ENCODE measurements around the gene DLG4.
"Not testable (repeated sequence)": the region's sequence is repeated elsewhere in the genome, so short reads cannot be mapped to it uniquely, and the experiment has no call there.

The DLG4 gene

GRCh38 chr17:7248796-7249195 is 29.2 kb upstream of the DLG4 start:
- DNase-seq: no peak

- no peak for DNase-seq
Observed at GRCh38 chr17:7246779-7247178, 27.1 kb upstream of the DLG4 start.

- not testable (repeated sequence) for DNase-seq
Observed at GRCh38 chr17:7243838-7244237, 24.2 kb upstream of the DLG4 start.

GRCh38 chr17:7243453-7243729 is 23.8 kb upstream of the DLG4 start:
- DNase-seq: no peak

GRCh38 chr17:7242717-7243452 is 23.2 kb upstream of the DLG4 start:
- DNase-seq: peak; percentile 96

- DNase-seq: peak; percentile 92
Observed at GRCh38 chr17:7241783-7242716, 22.4 kb upstream of the DLG4 start, which contains the start of gene GABARAP. Gene GABARAP (minus strand): TSS chr17:7242449. CDS start chr17:7242330, 119 bp downstream.

- no peak for DNase-seq
Observed at GRCh38 chr17:7241090-7241733, 21.6 kb upstream of the DLG4 start.

GRCh38 chr17:7240375-7240774 is 20.7 kb upstream of the DLG4 start:
- DNase-seq: no peak

GRCh38 chr17:7239091-7240027 is 19.7 kb upstream of the DLG4 start, which contains the start of gene PHF23:
Gene PHF23 (minus strand): TSS chr17:7239457. CDS start chr17:7239279, 178 bp downstream.
- DNase-seq: peak; percentile 100

- peak; percentile 32 for DNase-seq
Observed at GRCh38 chr17:7238420-7239090, 18.9 kb upstream of the DLG4 start.

GRCh38 chr17:7237761-7238419 is 18.3 kb upstream of the DLG4 start:
- DNase-seq: peak; percentile 82

- no peak for DNase-seq
Observed at GRCh38 chr17:7237266-7237760, 17.7 kb upstream of the DLG4 start.

GRCh38 chr17:7236808-7237207 is 17.2 kb upstream of the DLG4 start:
- DNase-seq: no peak

GRCh38 chr17:7235693-7236665 is 16.3 kb upstream of the DLG4 start:
- DNase-seq: peak; percentile 49

GRCh38 chr17:7234083-7234951 is 14.7 kb upstream of the DLG4 start, which contains the start of gene DVL2:
Gene DVL2 (minus strand): TSS chr17:7234517. CDS start chr17:7234262, 255 bp downstream.
- DNase-seq: peak; percentile 95

- DNase-seq: peak; percentile 61
Observed at GRCh38 chr17:7233701-7234082, 14.1 kb upstream of the DLG4 start.

GRCh38 chr17:7232114-7232513 is 12.5 kb upstream of the DLG4 start:
- DNase-seq: no peak

- no peak for DNase-seq
Observed at GRCh38 chr17:7229504-7229903, 9.9 kb upstream of the DLG4 start.

GRCh38 chr17:7228920-7229319 is 9.3 kb upstream of the DLG4 start:
- no peak for DNase-seq

Data from hematopoietic multipotent progenitor cell treated with erythropoietin and hydrocortisone succinate and interleukin-3 and kit ligand, for 8 days (in vitro differentiated cells).